Bronchial epithelial cell (primary cell): ENCODE data around the gene CAMK2G. TPM values are rescaled to one million over a fixed set of nuclear protein-coding genes. Genes with fewer than 3 reads are reported as not detected.

ENCODE experiments used
- DNase-seq: peaks from one replicate; pipeline ENCODE4 v3.0.0-alpha.2; 2010; ENCODE audit warnings: low read depth
- FAIRE-seq: peaks from 2 replicates; lab custom pipeline; 2011; peaks lifted over from hg19 to GRCh38; lab: Jason Lieb, UNC
- H3K27me3 ChIP-seq: 2 replicates; pipeline ENCODE4 v1.5.1; 2011; ENCODE audit warnings: low read length; ENCODE audit not compliant: control insufficient read depth, insufficient read depth
- H3K36me3 ChIP-seq: 2 replicates; pipeline ENCODE4 v1.5.1; 2011; ENCODE audit warnings: low read length; ENCODE audit not compliant: control insufficient read depth, insufficient read depth
- H3K4me3 ChIP-seq: 2 replicates; pipeline ENCODE4 v1.5.1; 2011; ENCODE audit warnings: mild to moderate bottlenecking, low read depth, low read length, control low read depth
- CTCF ChIP-seq: IDR thresholded peaks from 2 replicates; pipeline ENCODE4 v1.5.1; 2011; ENCODE audit warnings: mild to moderate bottlenecking, moderate library complexity, low read length, control low read depth, inconsistent platforms; ENCODE audit not compliant: insufficient read depth, severe bottlenecking
- total RNA-seq: library from RNA; depleted of rRNA; stranded (reverse); fragments of >200 nt; gene quantifications from 2 replicates; pipeline ENCODE4 v1.2.1, GENCODE V29; 2014

Gene CAMK2G
- total RNA-seq, 1 donor from 2014 or later, result 13.4 TPM

- Histone ChIP-seq H3K36me3 (peaks cover 1% of the 10 kb centered on the region), H3K27me3 (no peaks in the 10 kb centered on the region), H3K4me3 (no peak overlapping the region)
- DNase-seq (no peak), FAIRE-seq (no peak)
- TF ChIP-seq CTCF, result no peak
These were observed 61.0 kb downstream of the CAMK2G start for GRCh38 chr10:73813333-73813732.

DNA sequence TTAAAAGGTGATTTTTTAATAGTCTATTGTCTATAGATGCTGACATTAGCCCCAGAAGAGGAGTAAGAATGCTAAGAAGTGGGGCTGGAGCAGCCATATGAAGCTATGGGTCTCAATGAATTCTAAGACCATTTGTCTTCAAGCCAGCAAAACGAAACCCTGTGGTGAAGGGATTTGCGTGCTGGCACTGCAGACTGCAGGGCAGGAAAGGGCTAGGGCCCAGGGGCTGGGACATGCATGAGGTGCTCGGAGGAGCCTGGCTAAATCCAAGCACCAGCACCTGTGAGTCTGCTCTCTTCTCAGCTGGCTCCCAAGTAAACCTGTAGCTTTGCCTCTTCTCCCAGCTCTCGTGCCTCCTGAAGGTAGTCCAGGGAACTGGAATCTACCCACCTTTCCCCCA is 61.7 kb downstream of the CAMK2G start:
- TF ChIP-seq CTCF, result no peak
- Histone ChIP-seq H3K27me3 (no peaks in the 10 kb centered on the region), H3K36me3 (peaks cover 5% of the 10 kb centered on the region), H3K4me3 (no peak overlapping the region)
- FAIRE-seq, result no peak
- no peak for DNase-seq

GRCh38 chr10:73810735-73811465 is 63.5 kb downstream of the CAMK2G start:
- FAIRE-seq (no peak), DNase-seq (peak; percentile 8)
- no peak for TF ChIP-seq CTCF
- H3K36me3 ChIP-seq, result peaks cover 16% of the 10 kb centered on the region
- no peaks in the 10 kb centered on the region for H3K27me3 ChIP-seq
- H3K4me3 ChIP-seq, result peak overlapping the region; percentile 74

DNA sequence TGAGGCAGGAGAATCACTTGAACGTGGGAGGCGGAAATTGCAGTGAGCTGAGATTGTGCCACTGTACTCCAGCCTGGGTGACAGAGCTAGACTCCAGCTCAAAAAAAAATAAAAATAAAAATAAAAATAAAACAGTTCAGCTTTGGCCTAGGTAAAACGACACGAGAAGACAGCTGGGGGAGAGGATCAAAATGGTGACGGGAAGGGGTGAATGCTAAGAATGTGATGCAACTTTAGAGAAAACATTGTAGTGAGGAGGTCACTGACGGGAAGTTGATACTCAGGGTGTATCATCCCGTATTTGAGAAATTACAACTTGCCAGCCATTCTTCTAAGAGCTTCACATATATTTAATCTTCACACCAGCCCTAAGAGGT is 64.0 kb downstream of the CAMK2G start:
- no peak for DNase-seq
- H3K27me3 ChIP-seq, result no peaks in the 10 kb centered on the region
- peak overlapping the region; percentile 74 for H3K4me3 ChIP-seq
- FAIRE-seq, result no peak
- TF ChIP-seq CTCF, result no peak
- H3K36me3 ChIP-seq, result peaks cover 18% of the 10 kb centered on the region

DNA sequence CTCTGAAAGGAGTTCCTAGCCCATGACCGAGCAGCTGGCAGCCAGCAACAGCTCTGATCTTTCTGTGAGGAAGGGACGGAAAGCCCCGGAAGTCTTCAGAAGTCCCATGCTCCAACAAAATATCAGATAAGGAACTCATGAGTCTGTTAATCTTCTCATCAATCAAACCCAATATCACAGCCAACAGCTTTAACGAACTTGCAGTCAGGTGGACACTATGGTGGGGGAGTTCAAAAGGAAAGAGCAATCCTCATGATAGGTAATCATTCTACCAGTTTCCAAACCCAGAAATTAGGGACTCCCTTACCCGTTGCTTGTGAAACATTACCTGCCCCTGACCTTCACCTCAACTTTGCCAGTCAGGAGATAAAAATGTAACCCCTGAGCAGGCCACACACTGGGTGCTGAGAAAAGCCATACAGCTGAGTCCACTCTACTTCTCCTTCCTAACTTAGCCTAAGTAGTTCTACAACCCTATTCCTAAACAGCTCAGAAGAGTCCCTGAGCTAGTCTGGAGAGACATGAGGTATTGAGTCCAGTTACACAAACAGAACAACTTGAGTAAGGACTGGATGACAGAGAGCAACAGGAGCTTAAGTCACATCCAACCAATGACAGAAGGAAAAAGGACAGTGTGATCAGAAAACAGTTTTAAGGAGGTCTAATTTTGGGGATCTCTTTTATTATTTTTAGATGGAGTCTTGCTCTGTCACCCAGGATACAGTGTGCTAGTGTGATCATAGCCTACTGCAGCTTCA is 65.1 kb downstream of the CAMK2G start:
- no peak for TF ChIP-seq CTCF

More for the DNA sequence above, 65.1 kb downstream of the CAMK2G start:
- Histone ChIP-seq H3K27me3 (no peaks in the 10 kb centered on the region), H3K36me3 (peaks cover 17% of the 10 kb centered on the region), H3K4me3 (no peak overlapping the region)
- FAIRE-seq (peak; percentile 64), DNase-seq (no peak)
